NOMO-1 treated with dmso at 0.1 percent for 144 hours (cell line): ENCODE measurements around the gene ARSB.
"Not testable (repeated sequence)": the region's sequence is repeated elsewhere in the genome, so short reads cannot be mapped to it uniquely, and the experiment has no call there.

Experiments
- DNase-seq: peaks from one replicate; lab custom pipeline; 2025; ENCODE audit not compliant: unreplicated experiment; lab: John Stamatoyannopoulos, UW

The ARSB gene

GRCh38 chr5:78958672-78959445 lies 26.3 kb downstream of the ARSB start:
- no peak for DNase-seq

- DNase-seq, result no peak
Observed at GRCh38 chr5:78956901-78957300, 28.2 kb downstream of the ARSB start.

DNA sequence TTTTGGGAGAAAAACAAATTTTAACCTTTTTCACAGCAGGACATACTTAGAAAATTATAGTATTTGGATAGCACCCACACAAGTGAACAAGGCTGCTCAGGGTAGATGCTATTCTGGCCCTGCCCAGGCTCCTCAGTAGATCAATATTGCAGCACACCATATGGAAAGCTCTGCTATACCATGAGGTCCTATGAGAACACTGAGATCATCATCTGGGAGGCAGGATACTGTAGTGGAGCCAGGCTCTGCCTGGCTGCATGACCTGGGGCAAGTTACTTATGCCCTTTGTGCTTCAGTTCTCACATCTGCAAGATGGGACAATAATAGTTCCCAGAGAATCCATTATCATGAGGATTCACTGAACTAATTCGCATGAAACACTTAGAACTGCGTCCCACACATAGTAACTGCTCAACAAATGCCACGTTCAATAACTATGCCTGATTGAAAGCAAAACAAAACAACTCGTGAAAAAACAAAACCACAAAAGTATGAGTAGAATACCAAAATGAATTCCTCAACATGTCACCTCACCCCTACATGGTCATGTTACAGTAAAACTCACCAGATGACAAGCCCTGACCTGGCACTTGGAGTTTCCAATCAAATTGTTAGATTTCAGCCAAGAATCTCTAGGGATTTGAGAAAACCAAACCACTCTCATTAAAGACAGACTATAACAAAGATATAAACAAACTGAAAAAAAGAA lies 31.9 kb downstream of the ARSB start:
- no peak for DNase-seq

GRCh38 chr5:78930721-78931120 lies 54.4 kb downstream of the ARSB start:
- DNase-seq, result no peak

- no peak for DNase-seq
Observed at GRCh38 chr5:78929833-78930232, 55.3 kb downstream of the ARSB start.

DNA sequence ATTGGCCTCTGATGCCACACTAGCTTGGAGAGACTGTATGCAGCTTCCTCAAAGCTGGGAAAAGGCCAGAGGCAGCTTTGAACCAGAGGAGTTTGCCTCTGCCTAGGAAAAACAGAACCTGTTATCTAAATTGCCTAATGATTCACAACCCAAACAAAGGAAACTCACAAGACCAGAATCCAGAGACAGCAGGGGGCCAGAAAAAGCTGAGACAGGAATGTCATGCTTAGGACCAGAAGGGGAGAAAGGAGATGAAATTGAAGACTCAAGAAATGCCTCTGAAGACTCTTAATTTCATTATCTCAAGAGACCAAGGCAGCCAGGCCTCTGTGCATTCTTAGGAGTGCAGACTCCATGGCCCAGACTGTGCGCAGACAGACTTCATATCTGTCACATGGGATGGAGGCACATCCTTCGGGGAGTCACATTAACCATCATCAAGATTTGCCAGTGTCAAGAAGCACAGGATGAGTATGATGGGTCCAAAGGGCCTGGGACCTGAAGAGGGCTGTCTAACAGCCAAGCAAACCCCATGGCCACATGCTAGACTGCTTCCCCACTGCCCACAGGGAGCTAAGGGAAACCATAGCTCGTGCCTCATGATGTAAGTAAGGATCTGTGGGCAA lies 57.3 kb downstream of the ARSB start:
- DNase-seq, result no peak

GRCh38 chr5:78926252-78926651 lies 58.9 kb downstream of the ARSB start:
- no peak for DNase-seq

GRCh38 chr5:78925129-78925876 lies 59.8 kb downstream of the ARSB start:
- DNase-seq, result no peak

DNA sequence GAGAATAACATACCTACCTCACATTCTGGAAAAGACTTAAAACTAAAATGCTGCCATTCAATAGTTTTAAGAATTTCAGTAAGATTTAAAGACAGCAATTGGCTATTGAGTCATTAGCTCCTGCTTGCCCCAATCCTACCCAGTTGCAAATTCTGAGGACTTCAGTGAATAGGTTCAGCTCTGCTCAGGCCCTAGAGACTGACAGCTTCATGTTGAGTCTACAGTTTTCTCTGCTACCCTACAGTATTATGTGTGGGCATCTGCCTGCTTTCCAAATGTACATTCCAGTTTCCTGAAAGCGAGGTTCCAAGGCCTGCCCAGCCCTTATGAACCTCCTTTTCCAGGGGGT lies 61.5 kb downstream of the ARSB start:
- DNase-seq, result no peak

- no peak for DNase-seq
Observed at GRCh38 chr5:78922879-78923621, 62.1 kb downstream of the ARSB start.

- DNase-seq, result no peak
Observed at GRCh38 chr5:78920604-78921003, 64.5 kb downstream of the ARSB start.

DNA sequence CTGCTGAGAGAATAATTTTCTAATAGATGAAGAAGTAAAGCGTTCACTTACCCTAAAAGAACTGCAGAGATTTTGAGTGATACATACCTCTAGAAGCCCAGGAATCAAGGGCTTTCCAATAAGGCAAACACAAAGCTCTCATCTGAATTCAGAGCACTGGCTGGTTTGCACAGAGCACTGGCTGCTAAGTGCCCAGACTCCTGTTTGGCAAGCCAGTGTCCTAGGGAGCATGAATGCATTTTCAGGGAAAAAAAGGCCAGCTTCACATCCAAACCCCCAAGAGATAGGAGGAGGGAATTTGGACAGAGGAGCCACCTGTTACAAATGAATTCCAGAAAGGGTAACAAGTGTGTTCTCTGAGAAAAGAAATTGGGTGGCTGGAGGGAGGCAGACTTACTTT lies 65.3 kb downstream of the ARSB start:
- DNase-seq, result no peak

- DNase-seq, result no peak
Observed at GRCh38 chr5:78916044-78916443, 69.1 kb downstream of the ARSB start.

- DNase-seq, result no peak
Observed at GRCh38 chr5:78915170-78915569, 69.9 kb downstream of the ARSB start.

GRCh38 chr5:78912811-78913210 lies 72.3 kb downstream of the ARSB start:
- DNase-seq, result no peak

GRCh38 chr5:78912085-78912771 lies 72.9 kb downstream of the ARSB start:
- no peak for DNase-seq

DNA sequence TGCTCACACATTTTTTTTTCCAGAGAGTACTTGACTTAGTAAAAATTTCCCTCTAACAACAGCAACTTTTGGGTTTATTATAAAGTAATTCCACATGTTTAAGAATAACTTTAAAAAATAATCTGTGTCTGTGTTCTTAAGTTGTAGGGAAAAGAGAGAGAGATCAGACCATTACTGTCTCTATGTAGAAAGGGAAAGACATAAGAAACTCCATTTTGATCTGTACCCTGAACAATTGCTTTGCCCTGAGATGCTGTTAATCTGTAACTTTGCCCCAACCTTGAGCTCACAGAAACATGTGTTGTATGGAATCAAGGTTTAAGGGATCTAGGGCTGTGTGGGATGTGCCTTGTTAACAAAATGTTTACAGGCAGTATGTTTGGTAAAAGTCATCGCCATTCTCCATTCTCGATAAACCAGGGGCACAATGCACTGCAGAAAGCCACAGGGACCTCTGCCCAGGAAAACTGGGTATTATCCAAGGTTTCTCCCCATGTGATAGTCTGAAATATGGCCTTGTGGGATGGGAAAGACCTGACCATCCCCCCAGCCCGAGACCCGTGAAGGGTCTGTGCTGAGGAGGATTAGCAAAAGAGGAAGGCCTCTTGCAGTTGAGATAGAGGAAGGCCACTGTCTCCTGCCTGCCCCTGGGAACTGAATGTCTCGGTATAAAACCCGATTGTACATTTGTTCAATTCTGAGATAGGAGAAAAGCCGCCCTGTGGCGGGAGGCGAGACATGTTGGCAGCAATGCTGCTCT lies 75.7 kb downstream of the ARSB start:
- DNase-seq, result not testable (repeated sequence)

DNA sequence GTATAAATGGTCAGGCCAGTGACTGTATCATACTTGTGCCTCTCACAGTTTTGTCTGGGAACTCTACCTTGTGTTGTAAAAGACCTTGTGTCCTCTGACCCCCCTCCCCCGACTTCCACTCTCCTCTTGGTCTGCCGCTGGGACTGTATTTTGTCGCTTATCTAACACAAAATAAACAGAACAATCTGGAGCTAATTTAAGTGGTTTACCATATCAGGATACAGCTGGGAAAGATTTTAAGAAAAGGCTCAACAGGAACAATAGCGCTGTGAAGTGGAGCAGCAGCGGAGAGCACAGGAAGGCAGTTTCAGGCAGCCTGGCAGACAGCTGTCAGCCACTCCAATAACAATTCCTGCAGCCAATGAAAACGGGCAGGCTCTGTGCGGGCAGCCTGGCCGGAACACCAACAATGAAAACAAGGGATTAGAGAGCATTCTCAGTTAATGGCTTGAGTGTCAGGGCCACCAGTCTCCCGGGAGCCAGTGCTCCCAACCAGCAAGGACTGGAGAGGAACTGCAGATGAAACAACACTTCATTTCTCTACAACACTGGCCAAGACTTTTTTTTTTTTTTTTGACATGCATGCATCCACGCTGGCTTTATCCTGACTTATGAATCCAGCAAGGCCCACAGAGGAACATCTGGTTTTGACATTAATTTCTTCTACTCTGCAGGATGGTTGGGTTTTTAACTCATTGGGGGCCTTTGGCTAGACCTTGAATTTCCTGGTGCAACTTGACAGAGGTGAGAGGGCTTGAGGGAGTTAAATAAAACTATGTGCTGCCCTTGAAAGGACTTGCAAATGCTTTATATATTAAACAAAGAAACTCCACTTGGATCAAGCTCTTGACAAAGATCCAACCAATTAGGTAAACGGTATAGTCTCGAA lies 76.7 kb downstream of the ARSB start:
- no peak for DNase-seq
